HepG2 (cell line): ENCODE measurements around the gene LRRC73. TPM values are rescaled to one million over a fixed set of nuclear protein-coding genes. Genes with fewer than 3 reads are reported as not detected.

Source experiments
- ATAC-seq: fragments of 200-7000 bp; cut with Tn5 transposase; 3 replicates; pipeline ENCODE4 v1.9.1; 2020; ENCODE audit warnings: mild to moderate bottlenecking, moderate library complexity
- BruUV-seq: library from RNA; stranded (reverse); fragments of 400-500 nt; replicated peaks from 2 replicates; lab custom pipeline; 2021; lab: Mats Ljungman, UMichigan
- CTCF ChIA-PET: fragments of 300-600 bp; formaldehyde crosslinking; extraction: SDS; loops from one replicate; lab custom pipeline; 2021; ENCODE audit warnings: low total read pairs, inconsistent platforms, low intra/inter-chr PET ratio; lab: Yijun Ruan, JAX
- POLR2A ChIA-PET: fragments of 350-600 bp; sonication (Branson Sonifier 250); formaldehyde crosslinking; loops from one replicate; lab custom pipeline; 2020; ENCODE audit warnings: antibody characterized with exemption, inconsistent platforms; lab: Yijun Ruan, JAX
- DNase-seq: peaks from one replicate; pipeline ENCODE4 v3.0.0-alpha.2; 2015; ENCODE audit warnings: low spot score
- FAIRE-seq: peaks from 3 replicates; lab custom pipeline; 2011; peaks lifted over from hg19 to GRCh38; lab: Jason Lieb, UNC
- H2AFZ ChIP-seq: one replicate; pipeline ENCODE4 v1.6.1; 2011; ENCODE audit warnings: low read length, inconsistent platforms
- H3K27ac ChIP-seq: fragments of 300-600 bp; 3 replicates; pipeline ENCODE4 v1.8.0; 2011; ENCODE audit warnings: mixed run types, mild to moderate bottlenecking, mixed read lengths, low read length, inconsistent platforms; ENCODE audit not compliant: insufficient read depth; ENCODE audit errors: extremely low read length
- H3K27me3 ChIP-seq, 2 experiments: fragments of 200-600 bp in 1 of 2; 2 replicates in 1 of 2; 3 replicates in 1 of 2; pipeline versions ENCODE4 v1.6.0 to v1.8.0; 2011; ENCODE audit warnings: low read length in 2 of 2, mild to moderate bottlenecking in 2 of 2, moderate library complexity in 2 of 2, inconsistent platforms in 1 of 2; ENCODE audit not compliant: insufficient read depth in 2 of 2, control insufficient read depth in 1 of 2
- H3K36me3 ChIP-seq, 2 experiments: fragments of 200-600 bp in 1 of 2; replicated peaks in 1 of 2; 2 replicates in 1 of 2; 3 replicates in 1 of 2; pipeline versions ENCODE4 v1.5.1 to v1.8.0; 2011; ENCODE audit warnings: low read length in 2 of 2, inconsistent platforms in 1 of 2; ENCODE audit not compliant: insufficient read depth in 2 of 2, control insufficient read depth in 1 of 2
- H3K4me1 ChIP-seq: 2 replicates; pipeline ENCODE4 v1.5.1; 2012; ENCODE audit warnings: low read length, inconsistent platforms; ENCODE audit not compliant: insufficient read depth
- H3K4me2 ChIP-seq: 2 replicates; pipeline ENCODE4 v1.6.0; 2011; ENCODE audit warnings: low read depth, low read length, inconsistent platforms
- H3K4me3 ChIP-seq, 3 experiments: fragments of 200-600 bp in 1 of 3; sonication (generic), shearing (Covaris generic) in 1 of 3; replicated peaks in 1 of 3; 2 replicates each; pipeline ENCODE4 v1.5.1; 2011 to 2016; ENCODE audit warnings: low read length in 3 of 3, inconsistent platforms in 2 of 3, low read depth in 2 of 3, mild to moderate bottlenecking in 2 of 3, control low read depth in 1 of 3, mixed read lengths in 1 of 3; ENCODE audit not compliant: insufficient read depth in 1 of 3
- H3K79me2 ChIP-seq: one replicate; pipeline ENCODE4 v1.6.1; 2011; ENCODE audit warnings: low read length, inconsistent platforms; ENCODE audit not compliant: insufficient read depth
- H3K9ac ChIP-seq: 2 replicates; pipeline ENCODE4 v1.6.0; 2011; ENCODE audit warnings: mild to moderate bottlenecking, low read depth, low read length, inconsistent platforms; ENCODE audit not compliant: insufficient read depth
- H3K9me3 ChIP-seq: 2 replicates; pipeline ENCODE4 v1.5.1; 2012; ENCODE audit warnings: mild to moderate bottlenecking, low read length
- H4K20me1 ChIP-seq: 2 replicates; pipeline ENCODE4 v1.6.0; 2011; ENCODE audit warnings: inconsistent platforms, mild to moderate bottlenecking, low read length, moderate library complexity; ENCODE audit not compliant: insufficient read depth
- ARNT ChIP-seq: fragments of 450-650 bp; IDR thresholded peaks from 2 replicates; pipeline ENCODE4 v1.6.1; 2017
- CCDC6 ChIP-seq: sonication (generic); formaldehyde crosslinking; IDR thresholded peaks from 2 replicates; pipeline ENCODE4 v1.8.1; 2022; ENCODE audit warnings: mild to moderate bottlenecking, missing genetic modification reagents, moderate library complexity
- CEBPG ChIP-seq: IDR thresholded peaks from 2 replicates; pipeline ENCODE4 v1.6.1; 2016
- CHCHD3 ChIP-seq: sonication (generic); formaldehyde crosslinking; IDR thresholded peaks from 2 replicates; pipeline ENCODE4 v1.8.0; 2022; ENCODE audit warnings: mild to moderate bottlenecking, missing genetic modification reagents, moderate library complexity
- EEA1 ChIP-seq: sonication (generic); formaldehyde crosslinking; IDR thresholded peaks from 2 replicates; pipeline ENCODE4 v1.5.1; 2020; ENCODE audit warnings: mild to moderate bottlenecking, missing genetic modification reagents, borderline replicate concordance
- GLI4 ChIP-seq: sonication (generic); formaldehyde crosslinking; IDR thresholded peaks from 2 replicates; pipeline ENCODE4 v1.5.1; 2020; ENCODE audit warnings: missing genetic modification reagents, mild to moderate bottlenecking, moderate library complexity, borderline replicate concordance
- KLF13 ChIP-seq: sonication (generic); formaldehyde crosslinking; IDR thresholded peaks from 2 replicates; pipeline ENCODE4 v1.4.0; 2020; ENCODE audit warnings: mild to moderate bottlenecking, missing genetic modification reagents
- NFKB2 ChIP-seq: sonication (generic); formaldehyde crosslinking; IDR thresholded peaks from 2 replicates; pipeline ENCODE4 v1.4.0; 2020; ENCODE audit warnings: missing genetic modification reagents, borderline replicate concordance
- PBX3 ChIP-seq: sonication (generic); formaldehyde crosslinking; IDR thresholded peaks from 2 replicates; pipeline ENCODE4 v1.8.1; 2023; ENCODE audit warnings: missing genetic modification reagents, inconsistent platforms, borderline replicate concordance
- TBX2 ChIP-seq: sonication (generic); formaldehyde crosslinking; IDR thresholded peaks from 2 replicates; pipeline ENCODE4 v1.5.0; 2020; ENCODE audit warnings: missing genetic modification reagents, mild to moderate bottlenecking, borderline replicate concordance
- THAP9 ChIP-seq: sonication (generic); formaldehyde crosslinking; IDR thresholded peaks from 2 replicates; pipeline ENCODE4; 2020; ENCODE audit warnings: missing genetic modification reagents, mild to moderate bottlenecking, borderline replicate concordance
- ZNF496 ChIP-seq: sonication (generic); formaldehyde crosslinking; IDR thresholded peaks from 2 replicates; pipeline ENCODE4 v1.8.1; 2023; ENCODE audit warnings: mild to moderate bottlenecking, moderate library complexity, missing genetic modification reagents; ENCODE audit not compliant: insufficient replicate concordance
- ZNF501 ChIP-seq: sonication (generic); formaldehyde crosslinking; IDR thresholded peaks from 2 replicates; pipeline ENCODE4 v1.5.1; 2020; ENCODE audit warnings: mild to moderate bottlenecking, moderate library complexity, missing genetic modification reagents
- ZNF564 ChIP-seq: sonication (generic); formaldehyde crosslinking; IDR thresholded peaks from 2 replicates; pipeline ENCODE4 v1.8.1; 2023; ENCODE audit warnings: mild to moderate bottlenecking, missing genetic modification reagents
- ZNF569 ChIP-seq: sonication (generic); formaldehyde crosslinking; IDR thresholded peaks from 2 replicates; pipeline ENCODE4 v1.5.0; 2020; ENCODE audit warnings: mild to moderate bottlenecking, missing genetic modification reagents, moderate library complexity, borderline replicate concordance
- ZNF619 ChIP-seq: sonication (generic); formaldehyde crosslinking; IDR thresholded peaks from 2 replicates; pipeline ENCODE4 v1.4.0; 2020; ENCODE audit warnings: mild to moderate bottlenecking, missing genetic modification reagents
- WGBS: methylation state at CpG from one replicate; pipeline ENCODE4 v1.1.6; 2017; ENCODE audit warnings: low lambda C conversion rate; 5-methylcytosine and 5-hydroxymethylcytosine counted together
- in situ Hi-C: cut with HindIII; loops from 2 replicates; pipeline ENCODE4 v1.10.0; 2017; ENCODE audit warnings: low pct_unique_long_range_greater_than_20kb; ENCODE audit not compliant: extremely low pct_ligation_motif_present
- intact Hi-C: fragments of 100-400 bp; cut with micrococcal nuclease; formaldehyde crosslinking; loops from one replicate; pipeline ENCODE4 v1.10.0; 2022; ENCODE audit not compliant: unreplicated experiment
- polyA plus RNA-seq, 8 experiments: library from polyadenylated mRNA; depleted of rRNA in 3 of 8; stranded (reverse) in 7 of 8; unstranded in 1 of 8; fragments of >200 nt; fragmentation: Illumina TruSeq in 4 of 8; extraction: Trizol in 4 of 8; gene quantifications; 2 replicates each; pipeline versions ENCODE4 v1.2.1 to v1.2.3, GENCODE V29; 2011 to 2016; ENCODE audit warnings: low read depth in 4 of 8, missing spikeins in 1 of 8, mixed read lengths in 1 of 8; ENCODE audit not compliant: insufficient read depth in 1 of 8
- total RNA-seq, 5 experiments: library from RNA; depleted of rRNA; stranded (reverse); fragments of >200 nt; fragmentation: Illumina TruSeq; extraction: Trizol; gene quantifications; 2 replicates each; pipeline ENCODE4 v1.2.3, GENCODE V29; 2016; ENCODE audit warnings: low read depth in 1 of 5

LRRC73 gene
- total and polyA plus RNA-seq, 2 of the 13 experiments (the other 11 are each of a cell fraction or from before 2014, with no cell fraction given): 0.11 to 0.12 TPM

- H2AFZ ChIP-seq: no peak overlapping the region
- CTCF ChIA-PET: no interaction called here
- TSS peak; percentile 65 for BruUV-seq
- TF ChIP-seq ZNF501 (CRISPR knock-in tag) (no peak), ZNF564 (CRISPR knock-in tag) (0 out of 2 replicates have a peak, but pooled peaks have one; percentile 15), ZNF569 (CRISPR knock-in tag) (0 out of 2 replicates have a peak, but pooled peaks have one; percentile 12), CEBPG (0 out of 2 replicates have a peak, but pooled peaks have one; percentile 1), PBX3 (0 out of 2 replicates have a peak, but pooled peaks have one; percentile 29), ARNT (no peak), KLF13 (0 out of 2 replicates have a peak, but pooled peaks have one; percentile 4), ZNF496 (CRISPR knock-in tag) (no peak), CHCHD3 (CRISPR knock-in tag) (0 out of 2 replicates have a peak, but pooled peaks have one; percentile 4), GLI4 (CRISPR knock-in tag) (no peak), THAP9 (CRISPR knock-in tag) (no peak), TBX2 (CRISPR knock-in tag) (0 out of 2 replicates have a peak, but pooled peaks have one; percentile 0), NFKB2 (CRISPR knock-in tag) (no peak), EEA1 (CRISPR knock-in tag) (no peak), CCDC6 (CRISPR knock-in tag) (0 out of 2 replicates have a peak, but pooled peaks have one; percentile 9), ZNF619 (CRISPR knock-in tag) (0 out of 2 replicates have a peak, but pooled peaks have one; percentile 8)
Measured at GRCh38 chr6:43517505-43518357, 7.6 kb upstream of the LRRC73 start.

More at GRCh38 chr6:43517505-43518357, 7.6 kb upstream of the LRRC73 start:
- Histone ChIP-seq H3K9ac (peak overlapping the region; percentile 98), H3K27me3 (peaks cover 0 to 5% of the 10 kb centered on the region in 2 experiments; a peak in 1 of 5 replicates), H3K4me1 (peaks cover 36% of the 10 kb centered on the region), H3K27ac (peak overlapping the region; percentile 74), H3K79me2 (peaks cover 52% of the 10 kb centered on the region), H3K4me2 (peak overlapping the region; percentile 96), H4K20me1 (no peaks in the 10 kb centered on the region), H3K4me3 (peak overlapping the region; percentile 85 to 99 (median 93)), H3K9me3 (no peaks in the 10 kb centered on the region), H3K36me3 (peaks cover 42 to 64% of the 10 kb centered on the region in 2 experiments)
- DNase-seq: no peak
- FAIRE-seq: no peak
- intact Hi-C loops: loop anchor here (5.0 kb wide), 1 partner anchor 60 kb away; the partner anchor contains the start of genes POLH and XPO5
- 1% methylated on average over 10 of the region's 10 CpGs for WGBS
- ATAC-seq: no peak
- POLR2A ChIA-PET: interaction anchor here (1.1 to 2.0 kb wide), 10 partner anchors 13 to 248 kb away, joined by 3 to 11 read pairs (median 5); partner anchors contain the start of genes GTPBP2, POLH, TJAP1 and XPO5
- in situ Hi-C loops: no loop called here
